HCT116 (cell line): ENCODE results near the gene PREX1. TPM values are rescaled to one million over a fixed set of nuclear protein-coding genes. Genes with fewer than 3 reads are reported as not detected.

Experiments
- ATAC-seq: fragments of 200-7000 bp; cut with Tn5 transposase; 2 replicates; pipeline ENCODE4 v1.9.1; 2020; ENCODE audit warnings: mild to moderate bottlenecking, moderate library complexity
- BruUV-seq: library from RNA; stranded (reverse); fragments of 400-500 nt; replicated peaks from 2 replicates; lab custom pipeline; 2021; lab: Mats Ljungman, UMichigan
- CTCF ChIA-PET: fragments of 300-600 bp; sonication (Branson Sonifier 250); formaldehyde crosslinking; loops from one replicate; lab custom pipeline; 2021; ENCODE audit warnings: antibody characterized with exemption; lab: Charles Lee
- POLR2A ChIA-PET: fragments of 300-600, 350-600 bp; sonication (Branson Sonifier 250); formaldehyde crosslinking; loops from one replicate; lab custom pipeline; 2021; ENCODE audit warnings: antibody characterized with exemption; lab: Charles Lee
- RAD21 ChIA-PET, 2 experiments: fragments of 300-600 bp; sonication (Branson Sonifier 250); formaldehyde crosslinking; loops; one replicate each; lab custom pipeline; 2023; ENCODE audit warnings: low total read pairs in 2 of 2; ENCODE audit not compliant: uncharacterized antibody in 2 of 2, unreplicated experiment in 2 of 2, low non-redundant PET in 1 of 2; lab: Charles Lee
- DNase-seq: peaks from one replicate; pipeline ENCODE4 v3.0.0-alpha.2; 2010; ENCODE audit warnings: low read depth, low spot score
- H2AFZ ChIP-seq: fragments of 200-600 bp; shearing (Covaris generic), sonication (generic); 2 replicates; pipeline ENCODE4 v1.6.1; 2017; ENCODE audit warnings: low read depth, mixed run types, mixed read lengths, antibody characterized with exemption, low read length; ENCODE audit not compliant: poor library complexity, severe bottlenecking
- H3K27ac ChIP-seq: 2 replicates; pipeline ENCODE4 v1.5.1; 2012; ENCODE audit warnings: low read depth, low read length
- H3K27me3 ChIP-seq: fragments of 200-600 bp; sonication (generic); 2 replicates; pipeline ENCODE4 v1.6.1; 2016; ENCODE audit warnings: mixed run types, low read length, mixed read lengths; ENCODE audit not compliant: insufficient read depth
- H3K36me3 ChIP-seq, 2 experiments: fragments of 200-500 bp in 1 of 2; fragments of 200-600 bp in 1 of 2; sonication (Bioruptor generic) in 1 of 2; sonication (generic) in 1 of 2; 2 replicates each; pipeline versions ENCODE4 v1.5.1 to v1.6.1; 2014 to 2016; ENCODE audit warnings: low read length in 2 of 2, inconsistent platforms in 1 of 2, mixed read lengths in 1 of 2, mixed run types in 1 of 2; ENCODE audit not compliant: insufficient read depth in 2 of 2, control insufficient read depth in 1 of 2
- H3K4me1 ChIP-seq, 2 experiments: fragments of 200-600 bp in 1 of 2; sonication (generic) in 1 of 2; 2 replicates each; pipeline versions ENCODE4 v1.5.1 to v1.6.1; 2012 to 2017; ENCODE audit warnings: low read length in 2 of 2, inconsistent platforms in 1 of 2, mild to moderate bottlenecking in 1 of 2, mixed read lengths in 1 of 2, mixed run types in 1 of 2, moderate library complexity in 1 of 2; ENCODE audit not compliant: insufficient read depth in 2 of 2, control insufficient read depth in 1 of 2
- H3K4me2 ChIP-seq: fragments of 200-600 bp; sonication (generic); 2 replicates; pipeline ENCODE4 v1.6.1; 2017; ENCODE audit warnings: mixed run types, low read length, mixed read lengths
- H3K4me3 ChIP-seq, 2 experiments: fragments of 200-600 bp in 1 of 2; sonication (generic) in 1 of 2; replicated peaks in 1 of 2; 2 replicates each; pipeline ENCODE4 v1.5.1; 2011 to 2016; ENCODE audit warnings: low read length in 2 of 2, control low read depth in 1 of 2, low read depth in 1 of 2, mild to moderate bottlenecking in 1 of 2, mixed read lengths in 1 of 2, mixed run types in 1 of 2
- H3K79me2 ChIP-seq: fragments of 200-600 bp; sonication (generic); 2 replicates; pipeline ENCODE4 v1.6.1; 2017; ENCODE audit warnings: mild to moderate bottlenecking, mixed run types, low read length, moderate library complexity, mixed read lengths; ENCODE audit not compliant: insufficient read depth
- H3K9ac ChIP-seq: fragments of 200-600 bp; sonication (generic); 2 replicates; pipeline ENCODE4 v1.6.1; 2016; ENCODE audit warnings: low read length, mixed read lengths
- H3K9me2 ChIP-seq: fragments of 200-600 bp; sonication (generic), shearing (Covaris generic); 2 replicates; pipeline ENCODE4 v1.6.1; 2017; ENCODE audit warnings: mixed run types, mild to moderate bottlenecking, moderate library complexity; ENCODE audit not compliant: insufficient read depth
- H3K9me3 ChIP-seq, 2 experiments: fragments of 200-500 bp in 1 of 2; fragments of 200-600 bp in 1 of 2; sonication (Bioruptor generic) in 1 of 2; sonication (generic) in 1 of 2; 2 replicates each; pipeline ENCODE4 v1.6.1; 2014 to 2017; ENCODE audit warnings: low read length in 2 of 2, mixed read lengths in 2 of 2, inconsistent platforms in 1 of 2, low read depth in 1 of 2, mild to moderate bottlenecking in 1 of 2, mixed run types in 1 of 2, moderate library complexity in 1 of 2; ENCODE audit not compliant: control insufficient read depth in 1 of 2, insufficient read depth in 1 of 2
- H4K20me1 ChIP-seq: fragments of 200-600 bp; sonication (generic), shearing (Covaris generic); 2 replicates; pipeline ENCODE4 v1.6.1; 2017; ENCODE audit warnings: mixed run types, mild to moderate bottlenecking, moderate library complexity; ENCODE audit not compliant: insufficient read depth
- CBX3 ChIP-seq: IDR thresholded peaks from 2 replicates; pipeline ENCODE4 v1.6.1; 2012; ENCODE audit warnings: low read depth
- CEBPB ChIP-seq: IDR thresholded peaks from 2 replicates; pipeline ENCODE4 v1.6.1; 2012; ENCODE audit warnings: low read depth
- ELF1 ChIP-seq: IDR thresholded peaks from 2 replicates; pipeline ENCODE4 v1.6.1; 2012; ENCODE audit warnings: low read depth, borderline replicate concordance
- RAD21 ChIP-seq: IDR thresholded peaks from 2 replicates; pipeline ENCODE4 v1.6.1; 2012; ENCODE audit warnings: low read depth, mild to moderate bottlenecking
- REST ChIP-seq: IDR thresholded peaks from 2 replicates; pipeline ENCODE4 v1.6.1; 2012; ENCODE audit warnings: low read depth
- YY1 ChIP-seq: IDR thresholded peaks from 2 replicates; pipeline ENCODE4 v1.6.1; 2011; ENCODE audit warnings: low read length, low read depth, moderate library complexity, mild to moderate bottlenecking; ENCODE audit not compliant: insufficient replicate concordance; ENCODE audit errors: extremely low read depth
- intact Hi-C: fragments of 100-400 bp; cut with micrococcal nuclease; formaldehyde crosslinking; loops from 2 replicates; pipeline ENCODE4 v1.10.0; 2022
- total RNA-seq: library from RNA; stranded (reverse); gene quantifications from one replicate; pipeline ENCODE4 v1.2.1, GENCODE V29; 2021; ENCODE audit not compliant: unreplicated experiment
- TF ChIP-seq, protein P1 (sequence below): IDR thresholded peaks from 2 replicates; pipeline ENCODE4 v1.6.1; 2012

Gene PREX1
- total RNA-seq, 1 experiment from 2014 or later = 6.1 TPM

DNA sequence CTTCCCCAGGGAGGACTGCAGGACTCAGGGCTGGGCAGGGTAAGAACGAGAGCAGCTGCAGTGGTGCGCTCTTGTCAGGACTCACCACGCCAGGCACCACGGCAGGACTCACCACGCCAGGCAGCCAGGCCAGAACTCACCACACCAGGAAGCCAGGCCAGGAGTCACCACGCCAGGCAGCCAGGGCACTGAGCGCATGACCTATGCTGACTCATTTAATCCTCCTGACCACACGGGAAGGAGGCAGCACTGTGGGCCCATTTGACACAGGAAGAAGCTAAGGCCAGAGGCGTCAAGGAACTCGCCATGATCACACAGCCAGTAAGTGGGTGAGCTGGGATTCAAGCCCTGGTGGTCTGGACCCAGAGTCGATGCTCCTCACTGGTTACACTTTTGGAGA, 189.3 kb downstream of the PREX1 start (continued):
- no peak for TF ChIP-seq CBX3

DNA sequence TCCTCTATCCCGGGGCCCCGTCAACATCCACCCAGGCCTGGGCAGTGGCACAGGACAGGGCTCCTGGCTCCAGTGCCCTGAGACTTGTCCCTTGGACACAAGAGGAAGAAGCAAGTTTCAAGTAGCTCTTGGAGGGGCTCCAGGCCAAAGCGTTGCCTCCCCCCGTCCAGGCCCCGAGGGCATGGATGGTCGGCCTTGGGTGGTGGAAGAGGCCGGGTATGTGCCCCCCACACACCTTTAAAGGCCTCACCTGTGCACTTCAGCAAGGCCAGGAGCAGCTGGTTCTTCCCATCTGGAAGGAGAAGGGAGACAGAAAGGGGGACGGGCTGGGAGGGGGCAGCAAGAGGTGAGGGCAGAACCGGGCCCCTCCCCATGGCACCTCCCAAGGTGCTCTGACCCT, 190.3 kb downstream of the PREX1 start:
- intact Hi-C loops = loop anchor here (5.0 kb wide), 1 partner anchor 580 kb away; the partner anchor contains the start of gene DDX27
- no peak for DNase-seq
- Histone ChIP-seq H3K4me3 (no peak overlapping the region), H3K27ac (no peak overlapping the region), H4K20me1 (no peaks in the 10 kb centered on the region), H3K27me3 (no peaks in the 10 kb centered on the region), H3K9me3 (no peaks in the 10 kb centered on the region), H3K4me1 (peaks cover 0 to 19% of the 10 kb centered on the region in 2 experiments; a peak in 2 of 4 replicates), H3K36me3 (no peaks in the 10 kb centered on the region), H2AFZ (no peak overlapping the region), H3K9me2 (no peaks in the 10 kb centered on the region), H3K79me2 (no peaks in the 10 kb centered on the region), H3K4me2 (no peak overlapping the region), H3K9ac (no peak overlapping the region)
- POLR2A ChIA-PET = no interaction called here
- CTCF ChIA-PET = no interaction called here
- TF ChIP-seq REST = no peak
- TF ChIP-seq RAD21 = no peak
- TF ChIP-seq YY1 = no peak
- no peak for TF ChIP-seq ELF1
- TF ChIP-seq, protein P1, sequence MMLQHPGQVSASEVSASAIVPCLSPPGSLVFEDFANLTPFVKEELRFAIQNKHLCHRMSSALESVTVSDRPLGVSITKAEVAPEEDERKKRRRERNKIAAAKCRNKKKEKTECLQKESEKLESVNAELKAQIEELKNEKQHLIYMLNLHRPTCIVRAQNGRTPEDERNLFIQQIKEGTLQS = no peak
- TF ChIP-seq CEBPB = no peak
- RAD21 ChIA-PET = no interaction called here
- BruUV-seq = no TSS peak
- no peak for ATAC-seq
